ENCODE data around the gene PIP5KL1.

The PIP5KL1 gene

GRCh38 chr9:127912882-127913281 lies 17.7 kb downstream of the PIP5KL1 start:
- no peak for DNase-seq

- DNase-seq = no peak
Observed at GRCh38 chr9:127912296-127912695, 18.3 kb downstream of the PIP5KL1 start.

GRCh38 chr9:127910613-127911205 lies 19.9 kb downstream of the PIP5KL1 start:
- DNase-seq = no peak

GRCh38 chr9:127909839-127910273 lies 20.7 kb downstream of the PIP5KL1 start:
- DNase-seq = no peak

GRCh38 chr9:127908660-127908926 lies 22.0 kb downstream of the PIP5KL1 start:
- DNase-seq = no peak

GRCh38 chr9:127907867-127908659 lies 22.5 kb downstream of the PIP5KL1 start:
- DNase-seq = no peak

GRCh38 chr9:127905788-127906191 lies 24.8 kb downstream of the PIP5KL1 start:
- no peak for DNase-seq

GRCh38 chr9:127905004-127905728 lies 25.4 kb downstream of the PIP5KL1 start:
- no peak for DNase-seq

- DNase-seq = no peak
Observed at GRCh38 chr9:127904561-127905003, 26.0 kb downstream of the PIP5KL1 start.

GRCh38 chr9:127903557-127904475 lies 26.8 kb downstream of the PIP5KL1 start:
- no peak for DNase-seq

GRCh38 chr9:127899128-127899943 lies 31.2 kb downstream of the PIP5KL1 start, which contains the start of gene ST6GALNAC6:
ST6GALNAC6 (minus strand) TSS chr9:127899603; CDS start chr9:127897981, 1,622 bp downstream.
- peak; percentile 77 for DNase-seq

GRCh38 chr9:127898433-127899127 lies 32.0 kb downstream of the PIP5KL1 start:
- no peak for DNase-seq

- no peak for DNase-seq
Observed at GRCh38 chr9:127897193-127897692, 33.3 kb downstream of the PIP5KL1 start.

- DNase-seq = no peak
Observed at GRCh38 chr9:127896395-127897192, 34.0 kb downstream of the PIP5KL1 start.

- DNase-seq = no peak
Observed at GRCh38 chr9:127895811-127896210, 34.8 kb downstream of the PIP5KL1 start.

GRCh38 chr9:127893392-127893791 lies 37.2 kb downstream of the PIP5KL1 start:
- DNase-seq = no peak

- DNase-seq = no peak
Observed at GRCh38 chr9:127892831-127893230, 37.7 kb downstream of the PIP5KL1 start.

GRCh38 chr9:127890053-127890452 lies 40.5 kb downstream of the PIP5KL1 start:
- no peak for DNase-seq

GRCh38 chr9:127887792-127888191 lies 42.8 kb downstream of the PIP5KL1 start:
- DNase-seq = no peak

- DNase-seq = no peak
Observed at GRCh38 chr9:127886401-127886972, 44.1 kb downstream of the PIP5KL1 start.
